HG03521 (cell line): ENCODE measurements around the gene CCDC149.

Experiments used
- ATAC-seq: cut with Tn5 transposase; IDR thresholded peaks from one replicate; pipeline ENCODE4 v1.9.1; 2021; ENCODE audit warnings: mild to moderate bottlenecking, moderate library complexity; ENCODE audit not compliant: unreplicated experiment

CCDC149 gene

GRCh38 chr4:24845132-24845531, 67.7 kb downstream of the CCDC149 start:
- no peak for ATAC-seq

- no peak for ATAC-seq
Measured at GRCh38 chr4:24843096-24843495, 69.7 kb downstream of the CCDC149 start.

GRCh38 chr4:24842356-24842755, 70.5 kb downstream of the CCDC149 start:
- no peak for ATAC-seq

GRCh38 chr4:24840826-24841543, 71.9 kb downstream of the CCDC149 start:
- ATAC-seq, result no peak

GRCh38 chr4:24840362-24840761, 72.5 kb downstream of the CCDC149 start:
- no peak for ATAC-seq

- ATAC-seq, result no peak
Measured at GRCh38 chr4:24837781-24838180, 75.1 kb downstream of the CCDC149 start.

- no peak for ATAC-seq
Measured at GRCh38 chr4:24837336-24837735, 75.5 kb downstream of the CCDC149 start.

- no peak for ATAC-seq
Measured at GRCh38 chr4:24836661-24837242, 76.1 kb downstream of the CCDC149 start.

GRCh38 chr4:24835696-24836095, 77.1 kb downstream of the CCDC149 start:
- ATAC-seq, result no peak

- ATAC-seq, result no peak
Measured at GRCh38 chr4:24831637-24832036, 81.2 kb downstream of the CCDC149 start.

GRCh38 chr4:24824720-24825119, 88.1 kb downstream of the CCDC149 start:
- ATAC-seq, result no peak

GRCh38 chr4:24820541-24820940, 92.3 kb downstream of the CCDC149 start:
- no peak for ATAC-seq

GRCh38 chr4:24816797-24817196, 96.0 kb downstream of the CCDC149 start:
- ATAC-seq, result no peak

GRCh38 chr4:24813732-24814131, 99.1 kb downstream of the CCDC149 start:
- ATAC-seq, result no peak

- no peak for ATAC-seq
Measured at GRCh38 chr4:24810871-24811631, 101.8 kb downstream of the CCDC149 start.

- ATAC-seq, result no peak
Measured at GRCh38 chr4:24809815-24810405, 102.9 kb downstream of the CCDC149 start.

- ATAC-seq, result no peak
Measured at GRCh38 chr4:24809376-24809775, 103.5 kb downstream of the CCDC149 start.

- ATAC-seq, result no peak
Measured at GRCh38 chr4:24808955-24809354, 103.9 kb downstream of the CCDC149 start.

GRCh38 chr4:24808261-24808660, 104.6 kb downstream of the CCDC149 start:
- no peak for ATAC-seq

- ATAC-seq, result no peak
Measured at GRCh38 chr4:24807611-24808010, 105.2 kb downstream of the CCDC149 start.

GRCh38 chr4:24806206-24806990, 106.4 kb downstream of the CCDC149 start:
- no peak for ATAC-seq
